Naive thymus-derived CD8-positive, alpha-beta T cell (primary cell): ENCODE results near the gene IRF2BPL. TPM values are rescaled to one million over a fixed set of nuclear protein-coding genes. Genes with fewer than 3 reads are reported as not detected.

Experiments
- ATAC-seq, 2 donors: fragments of 150-1000 bp; cut with Tn5 transposase in 1 of 2; sonication (Bioruptor Pico), chemical (Tn5 transposase) in 1 of 2; 1 replicate in 1 of 2; 2 replicates in 1 of 2; pipeline ENCODE4 v1.10.0; 2021; ENCODE audit warnings: mild to moderate bottlenecking in 2 of 2, moderate library complexity in 2 of 2
- POLR2A ChIA-PET: fragments of 350-600 bp; sonication (Branson Sonifier 250); formaldehyde crosslinking; loops from one replicate; lab custom pipeline; 2021; ENCODE audit warnings: antibody characterized with exemption; lab: Charles Lee
- DNase-seq, 10 donors: peaks; one replicate each; pipeline versions ENCODE4 v3.0.0 to v3.0.0-alpha.2; 2020 to 2022
- H3K27ac Mint-ChIP-seq, 10 donors: one replicate each; pipeline ENCODE4 v1.8.0; 2020 to 2022; ENCODE audit warnings: mild to moderate bottlenecking in 10 of 10, mixed read lengths in 10 of 10, moderate library complexity in 4 of 10, inconsistent platforms in 1 of 10
- H3K27me3 Mint-ChIP-seq, 5 donors: one replicate each; pipeline ENCODE4 v1.8.0; 2021 to 2022; ENCODE audit warnings: mixed read lengths in 5 of 5
- H3K36me3 Mint-ChIP-seq, 3 donors: one replicate each; pipeline ENCODE4 v1.8.0; 2020 to 2022; ENCODE audit warnings: mixed read lengths in 3 of 3, mild to moderate bottlenecking in 2 of 3, inconsistent platforms in 1 of 3
- H3K4me1 Mint-ChIP-seq, 4 donors: one replicate each; pipeline ENCODE4 v1.8.0; 2021 to 2022; ENCODE audit warnings: mixed read lengths in 4 of 4
- H3K4me3 Mint-ChIP-seq, 10 donors: one replicate each; pipeline ENCODE4 v1.8.0; 2020 to 2022; ENCODE audit warnings: mild to moderate bottlenecking in 10 of 10, mixed read lengths in 10 of 10, moderate library complexity in 6 of 10, inconsistent platforms in 1 of 10
- H3K9me3 Mint-ChIP-seq, 9 donors: one replicate each; pipeline ENCODE4 v1.8.0; 2020 to 2022; ENCODE audit warnings: mixed read lengths in 9 of 9, mild to moderate bottlenecking in 3 of 9, inconsistent platforms in 1 of 9, moderate library complexity in 1 of 9
- polyA plus RNA-seq, 3 donors: library from polyadenylated mRNA; unstranded; fragments of 300-500 nt; fragmentation: Illumina TruSeq; gene quantifications; one replicate each; pipeline ENCODE4 v1.2.3, GENCODE V29; 2021
- total RNA-seq, 8 experiments: library from RNA in 2 of 8; stranded (reverse) in 2 of 8; gene quantifications; one replicate each; pipeline ENCODE4 v1.2.3 and lab custom pipeline; 2021 to 2026

The IRF2BPL gene
- total and polyA plus RNA-seq, 5 experiments from 2014 or later = 1.9 to 26.5 (median 3.3) TPM

GRCh38 chr14:77064521-77065178 lies 36.1 kb upstream of the IRF2BPL start:
- ATAC-seq (no peak), DNase-seq (no peak)
- no peak overlapping the region for H3K27ac Mint-ChIP-seq
- H3K9me3 Mint-ChIP-seq = no peaks in the 10 kb centered on the region
- peaks cover 0 to 18% (median 1%) of the 10 kb centered on the region in 5 donors for H3K27me3 Mint-ChIP-seq
- no peaks in the 10 kb centered on the region for H3K36me3 Mint-ChIP-seq
- POLR2A ChIA-PET = interaction anchor here (0.9 kb wide), 1 partner anchor 197 kb away, joined by 3 read pairs; no protein-coding TSS in a partner anchor
- no peak overlapping the region for H3K4me3 Mint-ChIP-seq
- H3K4me1 Mint-ChIP-seq = peaks cover 0 to 15% (median 5%) of the 10 kb centered on the region in 4 donors

DNA sequence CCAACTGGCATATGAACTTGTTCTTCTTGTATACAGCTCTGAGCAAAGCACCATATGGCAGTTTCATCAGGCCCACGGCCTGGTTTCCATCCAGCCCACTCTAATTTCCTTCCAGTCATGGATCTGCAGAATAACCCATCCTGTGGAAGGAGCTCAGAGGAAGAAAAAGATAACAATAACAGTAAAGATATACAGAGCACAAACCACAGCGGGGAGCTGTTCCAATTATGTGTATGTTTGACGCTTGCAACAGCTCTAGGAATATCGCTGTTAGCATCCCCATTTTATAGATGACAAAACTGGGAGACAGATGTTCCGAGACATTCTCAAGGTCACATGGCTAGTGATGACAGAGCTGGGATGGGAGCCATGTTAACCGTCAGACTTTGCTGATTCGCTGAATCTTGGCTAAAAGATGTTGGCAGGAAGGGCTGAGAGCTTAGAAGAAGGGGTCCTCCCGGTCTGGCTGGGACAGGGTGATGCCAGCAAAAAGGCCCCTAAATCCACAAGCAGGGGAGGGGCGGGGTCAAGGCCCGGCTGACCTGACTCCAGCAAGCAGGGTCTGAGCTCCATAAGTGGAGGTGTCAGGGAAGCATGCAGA lies 35.2 kb upstream of the IRF2BPL start:
- Mint-ChIP-seq H3K9me3 (no peaks in the 10 kb centered on the region), H3K4me3 (no peak overlapping the region), H3K36me3 (no peaks in the 10 kb centered on the region), H3K4me1 (peaks cover 0 to 15% (median 5%) of the 10 kb centered on the region in 4 donors), H3K27me3 (peaks cover 0 to 8% (median 1%) of the 10 kb centered on the region in 5 donors), H3K27ac (peak overlapping the region in 1 of 10 donors; percentile 24)
- POLR2A ChIA-PET = interaction anchor here (0.5 to 1.9 kb wide), 3 partner anchors 190 to 345 kb away, joined by 3 to 7 read pairs (median 6); no protein-coding TSS in a partner anchor
- DNase-seq (no peak), ATAC-seq (no peak)

GRCh38 chr14:77062261-77062660 lies 33.8 kb upstream of the IRF2BPL start:
- H3K27me3 Mint-ChIP-seq = no peaks in the 10 kb centered on the region
- ATAC-seq = no peak
- peak overlapping the region in 1 of 10 donors; percentile 1 for H3K27ac Mint-ChIP-seq
- no peaks in the 10 kb centered on the region for H3K9me3 Mint-ChIP-seq
- H3K4me1 Mint-ChIP-seq = peaks cover 0 to 15% (median under 1%) of the 10 kb centered on the region in 4 donors
- no peak overlapping the region for H3K4me3 Mint-ChIP-seq
- no peaks in the 10 kb centered on the region for H3K36me3 Mint-ChIP-seq
- POLR2A ChIA-PET = interaction anchor here (1.9 kb wide), 1 partner anchor 189 kb away, joined by 7 read pairs; no protein-coding TSS in a partner anchor
- DNase-seq = no peak

GRCh38 chr14:77061630-77062257 lies 33.2 kb upstream of the IRF2BPL start:
- Mint-ChIP-seq H3K4me3 (no peak overlapping the region), H3K27ac (no peak overlapping the region), H3K9me3 (no peaks in the 10 kb centered on the region), H3K27me3 (no peaks in the 10 kb centered on the region), H3K36me3 (no peaks in the 10 kb centered on the region), H3K4me1 (peaks cover 0 to 15% (median under 1%) of the 10 kb centered on the region in 4 donors)
- no peak for ATAC-seq
- POLR2A ChIA-PET = interaction anchor here (1.2 kb wide), 1 partner anchor 156 kb away, joined by 5 read pairs; no protein-coding TSS in a partner anchor
- no peak for DNase-seq

- no peak for DNase-seq
- no peaks in the 10 kb centered on the region for H3K27me3 Mint-ChIP-seq
- no peak overlapping the region for H3K27ac Mint-ChIP-seq
- POLR2A ChIA-PET = interaction anchor here (0.6 kb wide), 1 partner anchor 10 kb away, joined by 3 read pairs; no protein-coding TSS in a partner anchor
- ATAC-seq = no peak
- H3K4me1 Mint-ChIP-seq = peaks cover 0 to 6% (median under 1%) of the 10 kb centered on the region in 4 donors
- H3K9me3 Mint-ChIP-seq = no peaks in the 10 kb centered on the region
- H3K36me3 Mint-ChIP-seq = no peaks in the 10 kb centered on the region
- H3K4me3 Mint-ChIP-seq = no peak overlapping the region
Observed at GRCh38 chr14:77059276-77059915, 30.9 kb upstream of the IRF2BPL start.

DNA sequence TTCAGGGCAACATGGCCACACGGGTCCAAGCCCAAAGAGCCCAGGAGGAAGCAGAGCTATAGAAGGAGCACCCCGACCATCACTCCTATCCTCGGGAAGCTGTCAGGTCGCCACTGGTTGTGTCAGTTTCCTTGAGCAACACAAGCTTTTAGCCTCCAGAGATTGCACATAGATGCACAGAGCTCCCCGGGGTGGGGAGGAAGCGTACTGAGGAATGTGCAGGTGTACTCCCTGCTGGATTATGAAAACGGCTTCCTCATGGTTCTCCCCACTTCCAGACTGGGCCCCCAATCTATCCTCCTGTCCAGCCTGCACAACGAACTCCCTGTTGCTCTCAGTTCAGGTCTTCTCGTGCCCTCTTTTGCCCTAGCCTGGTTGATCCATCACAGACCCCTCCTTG lies 30.3 kb upstream of the IRF2BPL start:
- H3K4me1 Mint-ChIP-seq = peaks cover 0 to 8% (median under 1%) of the 10 kb centered on the region in 4 donors
- no peak for ATAC-seq
- no peak overlapping the region for H3K4me3 Mint-ChIP-seq
- no peak for DNase-seq
- H3K9me3 Mint-ChIP-seq = no peaks in the 10 kb centered on the region
- POLR2A ChIA-PET = interaction anchor here (0.6 to 0.7 kb wide), 2 partner anchors 9 to 31 kb away, joined by 3 read pairs; no protein-coding TSS in a partner anchor
- H3K27me3 Mint-ChIP-seq = no peaks in the 10 kb centered on the region
- no peak overlapping the region for H3K27ac Mint-ChIP-seq
- no peaks in the 10 kb centered on the region for H3K36me3 Mint-ChIP-seq

GRCh38 chr14:77058117-77058516 lies 29.6 kb upstream of the IRF2BPL start:
- Mint-ChIP-seq H3K36me3 (no peaks in the 10 kb centered on the region), H3K4me1 (peaks cover 3 to 12% (median 4%) of the 10 kb centered on the region in 4 donors)
- POLR2A ChIA-PET = interaction anchor here (0.7 kb wide), 1 partner anchor 30 kb away, joined by 3 read pairs; no protein-coding TSS in a partner anchor

DNA sequence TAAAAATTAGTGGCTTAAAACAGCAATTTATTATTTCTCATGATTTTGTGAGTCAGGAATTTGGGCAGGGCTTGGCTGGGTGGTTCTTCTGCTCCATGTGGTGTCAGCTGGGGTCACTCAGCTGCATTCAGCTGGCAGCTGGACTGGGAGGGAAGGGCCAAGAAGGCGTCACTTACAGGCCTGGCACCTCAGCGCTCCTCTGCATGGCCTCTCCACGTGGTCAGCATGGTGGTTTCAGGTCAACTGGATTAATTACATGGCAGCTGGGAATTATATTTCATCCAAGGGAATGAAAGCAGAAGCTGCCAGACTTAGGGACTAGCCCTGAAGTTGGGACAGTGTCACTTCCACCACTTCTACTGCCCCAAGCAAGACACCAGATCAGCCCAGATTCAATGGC lies 27.5 kb upstream of the IRF2BPL start:
- no peaks in the 10 kb centered on the region for H3K9me3 Mint-ChIP-seq
- H3K36me3 Mint-ChIP-seq = no peaks in the 10 kb centered on the region
- H3K27ac Mint-ChIP-seq = no peak overlapping the region
- POLR2A ChIA-PET = interaction anchor here (0.5 to 1.0 kb wide), 2 partner anchors 123 to 143 kb away, joined by 3 read pairs; no protein-coding TSS in a partner anchor
- no peaks in the 10 kb centered on the region for H3K27me3 Mint-ChIP-seq
- ATAC-seq (no peak), DNase-seq (no peak)
- no peak overlapping the region for H3K4me3 Mint-ChIP-seq
- peaks cover 4 to 12% (median 8%) of the 10 kb centered on the region in 4 donors for H3K4me1 Mint-ChIP-seq

More at GRCh38 chr14:77058117-77058516, 29.6 kb upstream of the IRF2BPL start:
- ATAC-seq (no peak), DNase-seq (no peak)
- Mint-ChIP-seq H3K4me3 (no peak overlapping the region), H3K27me3 (no peaks in the 10 kb centered on the region), H3K27ac (no peak overlapping the region), H3K9me3 (no peaks in the 10 kb centered on the region)

GRCh38 chr14:77055306-77055705 lies 26.8 kb upstream of the IRF2BPL start:
- Mint-ChIP-seq H3K9me3 (no peaks in the 10 kb centered on the region), H3K4me1 (peaks cover 4 to 13% (median 8%) of the 10 kb centered on the region in 4 donors), H3K36me3 (no peaks in the 10 kb centered on the region), H3K4me3 (no peak overlapping the region), H3K27ac (peak overlapping the region in 1 of 10 donors; percentile 4), H3K27me3 (no peaks in the 10 kb centered on the region)
- ATAC-seq (no peak), DNase-seq (no peak)
- POLR2A ChIA-PET = no interaction called here

DNA sequence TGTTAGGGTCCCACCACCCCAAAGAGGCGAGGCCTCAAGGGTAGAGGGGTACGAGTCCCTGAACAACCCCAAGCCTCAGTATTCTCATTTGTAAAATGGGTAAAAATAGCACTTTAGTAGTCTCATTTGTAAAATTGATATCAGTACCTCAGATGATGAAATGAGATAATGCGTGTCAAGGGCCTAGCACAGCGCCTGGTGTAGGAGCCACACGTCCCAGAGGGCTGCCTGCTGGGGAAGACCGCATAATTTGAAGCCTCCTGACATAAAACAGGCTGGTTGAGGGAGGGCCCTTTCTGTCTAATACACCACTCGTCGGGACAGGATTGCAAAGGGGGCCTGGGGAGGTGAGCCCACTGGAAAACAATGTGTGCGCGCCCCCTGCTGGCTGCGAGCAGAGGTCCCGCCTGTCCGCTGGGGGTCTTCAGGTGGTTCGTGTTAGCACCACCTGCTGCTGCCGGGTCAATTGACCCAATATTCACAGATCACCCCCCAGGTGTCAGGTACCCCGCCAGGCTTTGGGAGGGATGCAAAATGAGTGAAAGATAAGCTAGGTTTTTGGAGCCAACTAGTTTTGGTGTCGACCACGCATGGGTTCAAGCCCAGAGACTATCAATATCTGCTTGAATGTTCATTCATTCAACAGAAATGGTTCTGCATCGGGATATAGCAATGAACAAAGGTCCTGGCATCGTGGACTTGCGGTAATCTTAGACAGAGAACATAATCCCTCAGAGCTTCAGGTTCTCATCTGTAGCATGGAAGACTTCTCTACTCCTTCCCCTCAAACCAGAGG lies 24.7 kb upstream of the IRF2BPL start:
- Mint-ChIP-seq H3K4me1 (peaks cover 4 to 14% (median 8%) of the 10 kb centered on the region in 4 donors), H3K9me3 (no peaks in the 10 kb centered on the region), H3K4me3 (no peak overlapping the region), H3K36me3 (no peaks in the 10 kb centered on the region), H3K27me3 (no peaks in the 10 kb centered on the region), H3K27ac (peak overlapping the region in 7 of 10 donors; percentile 40 to 83 (median 64))
- ATAC-seq (peak; percentile 98), DNase-seq (peak; percentile 73 to 90 (median 82))
- POLR2A ChIA-PET = interaction anchor here (1.0 to 3.7 kb wide), 11 partner anchors 9 to 143 kb away, joined by 3 to 50 read pairs (median 3); partner anchors contain the start of gene IRF2BPL

- POLR2A ChIA-PET = interaction anchor here (1.0 to 3.7 kb wide), 10 partner anchors 8 to 142 kb away, joined by 3 to 50 read pairs (median 4); partner anchors contain the start of gene IRF2BPL
- no peak for DNase-seq
- no peak for ATAC-seq
- Mint-ChIP-seq H3K4me1 (peaks cover 4 to 15% (median 8%) of the 10 kb centered on the region in 4 donors), H3K36me3 (no peaks in the 10 kb centered on the region), H3K4me3 (no peak overlapping the region), H3K27ac (peak overlapping the region in 2 of 10 donors; percentile 57 to 73), H3K9me3 (no peaks in the 10 kb centered on the region), H3K27me3 (no peaks in the 10 kb centered on the region)
Observed at GRCh38 chr14:77052281-77053044, 24.0 kb upstream of the IRF2BPL start.
